Central memory CD8-positive, alpha-beta T cell (primary cell): ENCODE data around the gene AGFG2.

Experiments
- ATAC-seq: fragments of 150-1000 bp; cut with Tn5 transposase; replicated peaks from 2 replicates; pipeline ENCODE4 v1.10.0; 2022; ENCODE audit warnings: mild to moderate bottlenecking, moderate FRiP score, moderate number of reproducible peaks; ENCODE audit not compliant: poor library complexity, severe bottlenecking; ENCODE audit errors: extremely low read depth
- DNase-seq, 2 donors: peaks; one replicate each; pipeline ENCODE4 v3.0.0; 2021; ENCODE audit warnings: low spot score in 2 of 2
- H3K27ac Mint-ChIP-seq: one replicate; pipeline ENCODE4 v1.8.0; 2022; ENCODE audit warnings: low read depth, mild to moderate bottlenecking, moderate library complexity, mixed read lengths
- H3K27me3 Mint-ChIP-seq: one replicate; pipeline ENCODE4 v1.8.0; 2022; ENCODE audit warnings: mixed read lengths
- H3K36me3 Mint-ChIP-seq: one replicate; pipeline ENCODE4 v1.8.0; 2022; ENCODE audit warnings: mild to moderate bottlenecking, moderate library complexity, mixed read lengths; ENCODE audit not compliant: insufficient read depth
- H3K4me1 Mint-ChIP-seq: one replicate; pipeline ENCODE4 v1.8.0; 2022; ENCODE audit warnings: mixed read lengths
- H3K4me3 Mint-ChIP-seq: one replicate; pipeline ENCODE4 v1.8.0; 2022; ENCODE audit warnings: mild to moderate bottlenecking, moderate library complexity, mixed read lengths
- H3K9me3 Mint-ChIP-seq: one replicate; pipeline ENCODE4 v1.8.0; 2022; ENCODE audit warnings: mixed read lengths

The AGFG2 gene

GRCh38 chr7:100598425-100598824 is 59.4 kb downstream of the AGFG2 start:
- ATAC-seq, result no peak
- no peaks in the 10 kb centered on the region for H3K27me3 Mint-ChIP-seq
- no peak for DNase-seq
- no peaks in the 10 kb centered on the region for H3K9me3 Mint-ChIP-seq
- no peak overlapping the region for H3K4me3 Mint-ChIP-seq
- H3K27ac Mint-ChIP-seq, result no peak overlapping the region
- H3K4me1 Mint-ChIP-seq, result peaks cover 2% of the 10 kb centered on the region
- H3K36me3 Mint-ChIP-seq, result no peaks in the 10 kb centered on the region

GRCh38 chr7:100599911-100600729 is 61.1 kb downstream of the AGFG2 start:
- Mint-ChIP-seq H3K36me3 (no peaks in the 10 kb centered on the region), H3K27ac (no peak overlapping the region), H3K4me3 (no peak overlapping the region), H3K9me3 (no peaks in the 10 kb centered on the region), H3K4me1 (peaks cover 11% of the 10 kb centered on the region), H3K27me3 (no peaks in the 10 kb centered on the region)
- ATAC-seq (no peak), DNase-seq (no peak)

GRCh38 chr7:100600730-100601038 is 61.7 kb downstream of the AGFG2 start:
- ATAC-seq, result no peak

GRCh38 chr7:100602889-100603725 is 64.1 kb downstream of the AGFG2 start:
- Mint-ChIP-seq H3K9me3 (no peaks in the 10 kb centered on the region), H3K4me1 (peaks cover 17% of the 10 kb centered on the region), H3K27me3 (no peaks in the 10 kb centered on the region), H3K36me3 (peaks cover 2% of the 10 kb centered on the region), H3K27ac (peak overlapping the region; percentile 93), H3K4me3 (peak overlapping the region; percentile 85)
- ATAC-seq (no peak), DNase-seq (no peak)

More at GRCh38 chr7:100600730-100601038, 61.7 kb downstream of the AGFG2 start:
- no peak for DNase-seq
- no peaks in the 10 kb centered on the region for H3K27me3 Mint-ChIP-seq
- no peaks in the 10 kb centered on the region for H3K9me3 Mint-ChIP-seq
- H3K4me1 Mint-ChIP-seq, result peaks cover 17% of the 10 kb centered on the region
- H3K27ac Mint-ChIP-seq, result no peak overlapping the region
- no peaks in the 10 kb centered on the region for H3K36me3 Mint-ChIP-seq
- H3K4me3 Mint-ChIP-seq, result no peak overlapping the region

GRCh38 chr7:100603726-100604027 is 64.7 kb downstream of the AGFG2 start:
- ATAC-seq (peak; percentile 5), DNase-seq (no peak)
- peaks cover 4% of the 10 kb centered on the region for H3K36me3 Mint-ChIP-seq
- no peaks in the 10 kb centered on the region for H3K9me3 Mint-ChIP-seq
- H3K4me3 Mint-ChIP-seq, result peak overlapping the region; percentile 85
- no peaks in the 10 kb centered on the region for H3K27me3 Mint-ChIP-seq
- H3K4me1 Mint-ChIP-seq, result peaks cover 17% of the 10 kb centered on the region
- peak overlapping the region; percentile 93 for H3K27ac Mint-ChIP-seq

- H3K27me3 Mint-ChIP-seq, result no peaks in the 10 kb centered on the region
- ATAC-seq, result peak; percentile 69
- H3K4me3 Mint-ChIP-seq, result peak overlapping the region; percentile 85
- peaks cover 17% of the 10 kb centered on the region for H3K4me1 Mint-ChIP-seq
- peaks cover 5% of the 10 kb centered on the region for H3K36me3 Mint-ChIP-seq
- peak; percentile 55 to 62 for DNase-seq
- peak overlapping the region; percentile 93 for H3K27ac Mint-ChIP-seq
- no peaks in the 10 kb centered on the region for H3K9me3 Mint-ChIP-seq
These were observed 65.3 kb downstream of the AGFG2 start for GRCh38 chr7:100604028-100604975.

GRCh38 chr7:100604976-100605911 is 66.2 kb downstream of the AGFG2 start:
- DNase-seq, result no peak
- peak; percentile 20 for ATAC-seq
- no peaks in the 10 kb centered on the region for H3K9me3 Mint-ChIP-seq

GRCh38 chr7:100606313-100606712 is 67.3 kb downstream of the AGFG2 start:
- Mint-ChIP-seq H3K4me1 (peaks cover 17% of the 10 kb centered on the region), H3K9me3 (no peaks in the 10 kb centered on the region), H3K36me3 (peaks cover 5% of the 10 kb centered on the region), H3K27me3 (no peaks in the 10 kb centered on the region), H3K27ac (no peak overlapping the region), H3K4me3 (peak overlapping the region; percentile 85)
- DNase-seq (no peak), ATAC-seq (no peak)

More at GRCh38 chr7:100604976-100605911, 66.2 kb downstream of the AGFG2 start:
- Mint-ChIP-seq H3K4me1 (peaks cover 17% of the 10 kb centered on the region), H3K36me3 (peaks cover 5% of the 10 kb centered on the region), H3K27me3 (no peaks in the 10 kb centered on the region), H3K27ac (no peak overlapping the region), H3K4me3 (peak overlapping the region; percentile 85)

GRCh38 chr7:100607111-100607510 is 68.1 kb downstream of the AGFG2 start:
- no peak for ATAC-seq
- peak overlapping the region; percentile 35 for H3K4me3 Mint-ChIP-seq
- no peaks in the 10 kb centered on the region for H3K27me3 Mint-ChIP-seq
- peaks cover 10% of the 10 kb centered on the region for H3K36me3 Mint-ChIP-seq
- DNase-seq, result no peak
- no peaks in the 10 kb centered on the region for H3K9me3 Mint-ChIP-seq
- no peak overlapping the region for H3K27ac Mint-ChIP-seq
- peaks cover 20% of the 10 kb centered on the region for H3K4me1 Mint-ChIP-seq

- peak overlapping the region; percentile 99 for H3K27ac Mint-ChIP-seq
- no peak overlapping the region for H3K4me3 Mint-ChIP-seq
These were observed 71.0 kb downstream of the AGFG2 start for GRCh38 chr7:100609958-100610357.

GRCh38 chr7:100611983-100612729 is 73.2 kb downstream of the AGFG2 start, which contains the start of gene MOSPD3:
Gene MOSPD3 (plus strand): TSS chr7:100612540. CDS start chr7:100612792, 252 bp downstream.
- Mint-ChIP-seq H3K9me3 (no peaks in the 10 kb centered on the region), H3K36me3 (peaks cover 17% of the 10 kb centered on the region), H3K27ac (peak within 1 kb of the TSS; percentile 99), H3K4me3 (peak within 1 kb of the TSS; percentile 98), H3K27me3 (no peaks in the 10 kb centered on the region), H3K4me1 (peaks cover 17% of the 10 kb centered on the region)
- DNase-seq (peak; percentile 97 to 98), ATAC-seq (peak; percentile 93)

More at GRCh38 chr7:100609958-100610357, 71.0 kb downstream of the AGFG2 start:
- no peak for DNase-seq
- H3K36me3 Mint-ChIP-seq, result peaks cover 17% of the 10 kb centered on the region
- ATAC-seq, result no peak
- no peaks in the 10 kb centered on the region for H3K27me3 Mint-ChIP-seq
- H3K9me3 Mint-ChIP-seq, result no peaks in the 10 kb centered on the region
- peaks cover 24% of the 10 kb centered on the region for H3K4me1 Mint-ChIP-seq
